Suppressor macrophage treated with lipopolysaccharide for 1 hour (primary cell): Measurements from ENCODE around the gene LPAR2.
A peak's percentile ranks its signal among the peaks of the same experiment; 100 is the strongest.

Experiments
- DNase-seq, 3 donors: peaks; one replicate each; pipeline ENCODE4 v3.0.0-alpha.2; 2020 to 2022

The LPAR2 gene

GRCh38 chr19:19592690-19593089 is 35.3 kb downstream of the LPAR2 start:
- DNase-seq, result no peak

- DNase-seq, result peak; percentile 94 to 99 (median 98)
Observed at GRCh38 chr19:19591133-19591825, 36.7 kb downstream of the LPAR2 start.

GRCh38 chr19:19588546-19588945 is 39.5 kb downstream of the LPAR2 start:
- DNase-seq, result no peak

- DNase-seq, result no peak
Observed at GRCh38 chr19:19587771-19588170, 40.2 kb downstream of the LPAR2 start.

GRCh38 chr19:19584356-19584755 is 43.7 kb downstream of the LPAR2 start:
- DNase-seq, result no peak

GRCh38 chr19:19582471-19582870 is 45.5 kb downstream of the LPAR2 start:
- DNase-seq, result no peak

GRCh38 chr19:19581391-19581790 is 46.6 kb downstream of the LPAR2 start:
- no peak for DNase-seq

GRCh38 chr19:19580418-19580817 is 47.6 kb downstream of the LPAR2 start:
- no peak for DNase-seq

- no peak for DNase-seq
Observed at GRCh38 chr19:19579533-19580361, 48.3 kb downstream of the LPAR2 start.

GRCh38 chr19:19578252-19578651 is 49.8 kb downstream of the LPAR2 start:
- DNase-seq, result no peak

GRCh38 chr19:19575411-19575810 is 52.6 kb downstream of the LPAR2 start:
- no peak for DNase-seq
